Left ventricle myocardium inferior (tissue), 1 donor: ENCODE measurements around the gene KIF21A. TPM values are rescaled to one million over a fixed set of nuclear protein-coding genes. Genes with fewer than 3 reads are reported as not detected.

Experiments
- DNase-seq: peaks from one replicate; pipeline ENCODE4 v3.0.0-alpha.2; 2020
- H3K27ac ChIP-seq: fragments of 200-600 bp; replicated peaks from 2 replicates; pipeline ENCODE4 v1.8.0; 2021
- H3K27me3 ChIP-seq: fragments of 200-600 bp; 2 replicates; pipeline ENCODE4 v1.8.0; 2021; ENCODE audit warnings: low read depth
- H3K36me3 ChIP-seq: fragments of 200-600 bp; 2 replicates; pipeline ENCODE4 v1.8.0; 2021
- H3K4me1 ChIP-seq: fragments of 200-600 bp; 2 replicates; pipeline ENCODE4 v1.8.0; 2021
- H3K4me3 ChIP-seq: fragments of 200-600 bp; 2 replicates; pipeline ENCODE4 v1.8.0; 2021; ENCODE audit warnings: mild to moderate bottlenecking, moderate library complexity
- H3K9me3 ChIP-seq: fragments of 200-600 bp; replicated peaks from 2 replicates; pipeline ENCODE4 v1.8.0; 2021
- CTCF ChIP-seq: fragments of 200-600 bp; IDR thresholded peaks from 2 replicates; pipeline ENCODE4 v1.8.0; 2021; ENCODE audit warnings: antibody characterized with exemption, mild to moderate bottlenecking, borderline replicate concordance
- intact Hi-C: fragments of 100-400 bp; cut with micrococcal nuclease; formaldehyde crosslinking; loops from one replicate; pipeline ENCODE4 v1.11.0; 2022
- long read RNA-seq: library from polyadenylated mRNA; unstranded; transcript quantifications from one replicate; pipeline ENCODE4 v2.0.0, GENCODE V29; 2021
- total RNA-seq: library from RNA; stranded (reverse); fragmentation: NEBNext Ultra II Directional; extraction: Animal tissue kit (Norgen Biotek cat#: 25700); gene quantifications from one replicate; pipeline ENCODE4 v1.2.1, GENCODE V29; 2021
- donor health status: DM: no; HTN: yes; CAD: no; lungs with severe emphysema.

KIF21A gene, protein sequence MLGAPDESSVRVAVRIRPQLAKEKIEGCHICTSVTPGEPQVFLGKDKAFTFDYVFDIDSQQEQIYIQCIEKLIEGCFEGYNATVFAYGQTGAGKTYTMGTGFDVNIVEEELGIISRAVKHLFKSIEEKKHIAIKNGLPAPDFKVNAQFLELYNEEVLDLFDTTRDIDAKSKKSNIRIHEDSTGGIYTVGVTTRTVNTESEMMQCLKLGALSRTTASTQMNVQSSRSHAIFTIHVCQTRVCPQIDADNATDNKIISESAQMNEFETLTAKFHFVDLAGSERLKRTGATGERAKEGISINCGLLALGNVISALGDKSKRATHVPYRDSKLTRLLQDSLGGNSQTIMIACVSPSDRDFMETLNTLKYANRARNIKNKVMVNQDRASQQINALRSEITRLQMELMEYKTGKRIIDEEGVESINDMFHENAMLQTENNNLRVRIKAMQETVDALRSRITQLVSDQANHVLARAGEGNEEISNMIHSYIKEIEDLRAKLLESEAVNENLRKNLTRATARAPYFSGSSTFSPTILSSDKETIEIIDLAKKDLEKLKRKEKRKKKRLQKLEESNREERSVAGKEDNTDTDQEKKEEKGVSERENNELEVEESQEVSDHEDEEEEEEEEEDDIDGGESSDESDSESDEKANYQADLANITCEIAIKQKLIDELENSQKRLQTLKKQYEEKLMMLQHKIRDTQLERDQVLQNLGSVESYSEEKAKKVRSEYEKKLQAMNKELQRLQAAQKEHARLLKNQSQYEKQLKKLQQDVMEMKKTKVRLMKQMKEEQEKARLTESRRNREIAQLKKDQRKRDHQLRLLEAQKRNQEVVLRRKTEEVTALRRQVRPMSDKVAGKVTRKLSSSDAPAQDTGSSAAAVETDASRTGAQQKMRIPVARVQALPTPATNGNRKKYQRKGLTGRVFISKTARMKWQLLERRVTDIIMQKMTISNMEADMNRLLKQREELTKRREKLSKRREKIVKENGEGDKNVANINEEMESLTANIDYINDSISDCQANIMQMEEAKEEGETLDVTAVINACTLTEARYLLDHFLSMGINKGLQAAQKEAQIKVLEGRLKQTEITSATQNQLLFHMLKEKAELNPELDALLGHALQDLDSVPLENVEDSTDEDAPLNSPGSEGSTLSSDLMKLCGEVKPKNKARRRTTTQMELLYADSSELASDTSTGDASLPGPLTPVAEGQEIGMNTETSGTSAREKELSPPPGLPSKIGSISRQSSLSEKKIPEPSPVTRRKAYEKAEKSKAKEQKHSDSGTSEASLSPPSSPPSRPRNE (N-terminal part only)
- total RNA-seq = 49.8 TPM
- long read RNA-seq, partial matches to known transcripts = 17 of 25 reads
- long read RNA-seq, other reads (novel, unspliced or antisense) = 8 of 25 reads

DNA sequence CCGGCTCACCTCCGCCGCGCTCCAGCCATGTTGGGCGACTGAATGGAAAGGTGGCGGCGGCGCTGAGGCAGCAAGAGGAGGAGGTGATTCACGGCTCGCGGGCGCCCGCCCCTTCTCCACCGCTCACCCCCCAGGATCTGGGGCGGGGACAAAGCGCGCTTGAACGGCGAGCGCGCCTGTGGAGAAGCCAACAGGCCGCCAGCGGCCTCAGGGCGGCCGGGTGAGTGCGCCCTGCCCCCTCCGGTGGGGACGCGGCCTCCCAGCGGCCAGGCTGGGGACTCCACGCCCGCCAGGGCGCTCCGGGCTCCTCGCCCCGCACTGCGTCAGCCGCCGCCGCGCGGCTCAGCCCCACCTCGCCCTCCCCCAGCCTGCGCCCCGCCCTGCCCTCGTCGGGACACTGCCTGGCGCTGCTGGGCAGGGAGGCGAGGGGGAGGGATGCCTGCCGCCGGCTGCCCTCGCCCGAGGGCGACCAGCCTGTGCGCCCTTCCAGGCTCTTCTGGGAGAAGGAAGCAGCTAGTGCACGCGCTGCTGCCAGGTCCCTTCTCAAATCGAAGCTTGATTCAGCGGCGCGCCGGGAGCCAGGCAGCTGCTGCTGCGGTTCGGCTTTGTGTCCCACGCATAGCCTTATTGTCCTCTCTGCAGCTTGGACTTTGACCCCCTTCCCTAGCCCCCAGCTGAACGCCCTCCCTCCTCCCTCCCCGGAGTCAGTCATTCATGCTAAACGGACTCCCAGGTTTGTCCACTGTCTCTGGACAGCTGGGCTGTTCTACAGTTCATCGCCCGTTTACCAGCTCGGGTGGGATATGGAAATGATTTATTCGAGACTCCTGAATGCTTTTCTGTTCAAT, at the start of gene KIF21A:
TSS of gene KIF21A (minus strand) at position 40 of the 848 bp plus-strand sequence. CDS start 150 bp downstream, outside the sequence.
- intact Hi-C loops = no loop called here
- TF ChIP-seq CTCF = peak; percentile 84
- no peaks in the 10 kb centered on the region for H3K36me3 ChIP-seq
- peaks cover 33% of the 10 kb centered on the region for H3K4me1 ChIP-seq
- peak within 1 kb of the TSS; percentile 88 for H3K27ac ChIP-seq
- H3K9me3 ChIP-seq = no peaks in the 10 kb centered on the region
- DNase-seq = peak; percentile 87
- H3K4me3 ChIP-seq = peak within 1 kb of the TSS; percentile 84
- H3K27me3 ChIP-seq = no peaks in the 10 kb centered on the region

- Histone ChIP-seq H3K27ac (no peak overlapping the region), H3K9me3 (no peaks in the 10 kb centered on the region), H3K4me3 (no peak overlapping the region), H3K4me1 (no peaks in the 10 kb centered on the region), H3K27me3 (no peaks in the 10 kb centered on the region), H3K36me3 (no peaks in the 10 kb centered on the region)
- no peak for DNase-seq
- TF ChIP-seq CTCF = no peak
- intact Hi-C loops = no loop called here
Observed at GRCh38 chr12:39490500-39491282, 47.8 kb upstream of the KIF21A start.

- intact Hi-C loops = no loop called here
Observed at GRCh38 chr12:39483597-39483996, 40.7 kb upstream of the KIF21A start.

DNA sequence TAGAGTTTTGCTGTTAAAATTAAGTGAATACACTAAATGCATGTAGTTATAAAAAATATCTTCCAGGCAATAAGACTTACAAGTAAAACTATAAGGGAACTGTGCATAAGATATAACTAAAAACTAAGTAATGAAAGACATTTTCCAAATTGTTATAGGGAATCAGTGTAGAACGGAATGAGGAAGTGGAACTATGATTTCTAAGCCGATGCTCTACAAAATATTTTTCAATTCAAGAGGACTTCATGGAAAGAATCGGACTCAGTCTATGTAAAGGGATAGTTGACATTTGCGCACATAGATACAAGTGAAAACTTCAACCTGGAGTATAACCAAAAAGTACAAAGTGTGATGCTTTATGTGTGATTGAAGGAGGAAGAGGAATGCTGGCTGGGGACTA, 40.1 kb upstream of the KIF21A start:
- no peak for TF ChIP-seq CTCF
- Histone ChIP-seq H3K9me3 (no peaks in the 10 kb centered on the region), H3K4me1 (no peaks in the 10 kb centered on the region), H3K36me3 (no peaks in the 10 kb centered on the region), H3K4me3 (no peak overlapping the region), H3K27ac (no peak overlapping the region), H3K27me3 (no peaks in the 10 kb centered on the region)
- no peak for DNase-seq
- intact Hi-C loops = no loop called here

More at GRCh38 chr12:39483597-39483996, 40.7 kb upstream of the KIF21A start:
- no peaks in the 10 kb centered on the region for H3K9me3 ChIP-seq
- no peaks in the 10 kb centered on the region for H3K4me1 ChIP-seq
- H3K27ac ChIP-seq = no peak overlapping the region
- DNase-seq = no peak
- no peaks in the 10 kb centered on the region for H3K27me3 ChIP-seq
- H3K36me3 ChIP-seq = no peaks in the 10 kb centered on the region
- no peak overlapping the region for H3K4me3 ChIP-seq
- no peak for TF ChIP-seq CTCF
